IMR-90 (cell line): ENCODE measurements around the gene RASAL1. TPM values are rescaled to one million over a fixed set of nuclear protein-coding genes. Genes with fewer than 3 reads are reported as not detected.

ENCODE experiments used
- ATAC-seq: fragments of 200-7000 bp; cut with Tn5 transposase; 2 replicates; pipeline ENCODE4 v1.9.1; 2020; ENCODE audit warnings: low read depth, mild to moderate bottlenecking, moderate library complexity
- BruUV-seq: library from RNA; stranded (reverse); fragments of 400-500 nt; replicated peaks from 2 replicates; lab custom pipeline; 2021; lab: Mats Ljungman, UMichigan
- CTCF ChIA-PET: fragments of 300-600 bp; formaldehyde crosslinking; extraction: SDS; loops from one replicate; lab custom pipeline; 2021; ENCODE audit warnings: antibody characterized with exemption; lab: Yijun Ruan, JAX
- POLR2A ChIA-PET: fragments of 300-600 bp; sonication (Branson Sonifier 250); formaldehyde crosslinking; loops from one replicate; lab custom pipeline; 2022; ENCODE audit warnings: antibody characterized with exemption; ENCODE audit not compliant: unreplicated experiment; lab: Charles Lee
- DNase-seq: peaks from one replicate; pipeline ENCODE4 v3.0.0; 2013
- H2AFZ ChIP-seq: replicated peaks from 2 replicates; pipeline ENCODE3; 2013; ENCODE audit warnings: low read length, mild to moderate bottlenecking; ENCODE audit not compliant: poor library complexity
- H2AK5ac ChIP-seq: 2 replicates; pipeline ENCODE4 v1.6.1; 2013; ENCODE audit warnings: low read depth, low read length, inconsistent platforms
- H2AK9ac ChIP-seq: replicated peaks from 2 replicates; pipeline ENCODE3; 2013; ENCODE audit warnings: mild to moderate bottlenecking, low read depth, low read length, moderate library complexity; ENCODE audit not compliant: poor library complexity
- H2BK120ac ChIP-seq: 2 replicates; pipeline ENCODE4 v1.6.1; 2013; ENCODE audit warnings: low read depth, low read length, inconsistent platforms
- H2BK15ac ChIP-seq: 3 replicates; pipeline ENCODE4 v1.6.1; 2013; ENCODE audit warnings: low read depth, low read length, inconsistent platforms
- H2BK20ac ChIP-seq: 2 replicates; pipeline ENCODE4 v1.6.1; 2013; ENCODE audit warnings: low read depth, mild to moderate bottlenecking, inconsistent platforms, low read length, moderate library complexity
- H2BK5ac ChIP-seq: 2 replicates; pipeline ENCODE4 v1.6.1; 2013; ENCODE audit warnings: mild to moderate bottlenecking, low read depth, low read length, inconsistent platforms; ENCODE audit not compliant: poor library complexity, severe bottlenecking
- H3K14ac ChIP-seq: replicated peaks from 2 replicates; pipeline ENCODE4 v1.6.1; 2013; ENCODE audit warnings: low read depth, low read length, inconsistent platforms
- H3K18ac ChIP-seq: 2 replicates; pipeline ENCODE4 v1.6.1; 2013; ENCODE audit warnings: low read depth, low read length, control low read depth
- H3K23ac ChIP-seq: 2 replicates; pipeline ENCODE4 v1.6.1; 2013; ENCODE audit warnings: low read depth, low read length, inconsistent platforms
- H3K27ac ChIP-seq: 2 replicates; pipeline ENCODE4 v1.5.1; 2013; ENCODE audit warnings: mild to moderate bottlenecking, control low read depth, low read length; ENCODE audit not compliant: insufficient read depth
- H3K27me3 ChIP-seq: 2 replicates; pipeline ENCODE4 v1.6.1; 2013; ENCODE audit warnings: low read length; ENCODE audit not compliant: control insufficient read depth, insufficient read depth
- H3K36me3 ChIP-seq: 2 replicates; pipeline ENCODE4 v1.6.1; 2013; ENCODE audit warnings: low read length, mixed read lengths; ENCODE audit not compliant: control insufficient read depth, insufficient read depth
- H3K4ac ChIP-seq: 2 replicates; pipeline ENCODE4 v1.6.1; 2013; ENCODE audit warnings: low read depth, low read length, inconsistent platforms
- H3K4me1 ChIP-seq: 2 replicates; pipeline ENCODE4 v1.6.1; 2013; ENCODE audit warnings: low read length, mixed read lengths; ENCODE audit not compliant: control insufficient read depth, insufficient read depth
- H3K4me2 ChIP-seq: 2 replicates; pipeline ENCODE4 v1.6.1; 2013; ENCODE audit warnings: low read depth, mild to moderate bottlenecking, control low read depth, low read length, moderate library complexity
- H3K4me3 ChIP-seq: 2 replicates; pipeline ENCODE4 v1.5.1; 2013; ENCODE audit warnings: low read depth, mild to moderate bottlenecking, control low read depth, low read length, moderate library complexity; ENCODE audit not compliant: insufficient read depth
- H3K56ac ChIP-seq: 2 replicates; pipeline ENCODE4 v1.6.1; 2013; ENCODE audit warnings: low read length, inconsistent platforms; ENCODE audit not compliant: insufficient read depth; ENCODE audit errors: extremely low read depth
- H3K79me1 ChIP-seq, 2 experiments: 2 replicates each; pipeline ENCODE4 v1.6.1; 2013; ENCODE audit warnings: low read length in 2 of 2, inconsistent platforms in 1 of 2, low read depth in 1 of 2
- H3K9ac ChIP-seq: 2 replicates; pipeline ENCODE4 v1.6.1; 2013; ENCODE audit warnings: low read depth, low read length, control low read depth
- H3K9me1 ChIP-seq: 2 replicates; pipeline ENCODE4 v1.6.1; 2013; ENCODE audit warnings: low read length, inconsistent platforms; ENCODE audit not compliant: insufficient read depth
- H3K9me3 ChIP-seq: 2 replicates; pipeline ENCODE4 v1.6.1; 2013; ENCODE audit warnings: low read length; ENCODE audit not compliant: control insufficient read depth, insufficient read depth
- H4K20me1 ChIP-seq: 2 replicates; pipeline ENCODE4 v1.6.1; 2013; ENCODE audit warnings: low read length, inconsistent platforms; ENCODE audit not compliant: insufficient read depth
- H4K5ac ChIP-seq: 2 replicates; pipeline ENCODE4 v1.6.1; 2013; ENCODE audit warnings: mild to moderate bottlenecking, low read depth, low read length, control low read depth
- H4K8ac ChIP-seq, 2 experiments: 2 replicates each; pipeline ENCODE4 v1.6.1; 2013; ENCODE audit warnings: low read depth in 2 of 2, low read length in 2 of 2, control low read depth in 1 of 2, inconsistent platforms in 1 of 2
- H4K91ac ChIP-seq: 2 replicates; pipeline ENCODE4 v1.6.1; 2013; ENCODE audit warnings: low read depth, low read length, inconsistent platforms; ENCODE audit not compliant: insufficient read depth
- CEBPB ChIP-seq: IDR thresholded peaks from 2 replicates; pipeline ENCODE4 v1.6.1; 2012; ENCODE audit warnings: low read depth, low read length, improper control_type of control experiment
- CTCF ChIP-seq: conservative IDR thresholded peaks from 2 replicates; pipeline ENCODE4 v1.5.1; 2012; ENCODE audit warnings: mild to moderate bottlenecking, low read depth, low read length, improper control_type of control experiment
- FOS ChIP-seq: fragments of 150-350 bp; IDR thresholded peaks from 2 replicates; pipeline ENCODE4 v1.6.1; 2016; ENCODE audit warnings: low read depth, low read length
- MAZ ChIP-seq: IDR thresholded peaks from 2 replicates; pipeline ENCODE4 v1.6.1; 2012; ENCODE audit warnings: low read depth, mild to moderate bottlenecking, low read length, improper control_type of control experiment, moderate library complexity, borderline replicate concordance
- MXI1 ChIP-seq: IDR thresholded peaks from 2 replicates; pipeline ENCODE4 v1.6.1; 2012; ENCODE audit warnings: low read depth, mild to moderate bottlenecking, low read length, moderate library complexity, borderline replicate concordance
- RAD21 ChIP-seq: IDR thresholded peaks from 2 replicates; pipeline ENCODE4 v1.6.1; 2012; ENCODE audit warnings: low read length, improper control_type of control experiment
- RCOR1 ChIP-seq: IDR thresholded peaks from 2 replicates; pipeline ENCODE4 v1.6.1; 2012; ENCODE audit warnings: mild to moderate bottlenecking, low read length, improper control_type of control experiment; ENCODE audit not compliant: insufficient replicate concordance
- RFX5 ChIP-seq: IDR thresholded peaks from 2 replicates; pipeline ENCODE4 v1.8.0; 2012; ENCODE audit warnings: low read depth, mild to moderate bottlenecking, low read length, moderate library complexity
- SMC3 ChIP-seq: fragments of 150-350 bp; IDR thresholded peaks from 2 replicates; pipeline ENCODE4 v1.6.1; 2016; ENCODE audit warnings: low read depth, mild to moderate bottlenecking, antibody characterized with exemption, low read length, moderate library complexity
- USF2 ChIP-seq: fragments of 150-350 bp; IDR thresholded peaks from 2 replicates; pipeline ENCODE4 v1.6.1; 2017; ENCODE audit warnings: mild to moderate bottlenecking, antibody characterized with exemption, low read length, low read depth
- WGBS, 2 experiments: methylation state at CpG; one replicate each; pipeline versions ENCODE4 v1.1.5 to v1.1.7; 2013; ENCODE audit warnings: missing lambda C conversion rate in 2 of 2; ENCODE audit not compliant: insufficient read length in 1 of 2; ENCODE audit errors: extremely low coverage in 2 of 2; 5-methylcytosine and 5-hydroxymethylcytosine counted together
- dilution Hi-C: fragments of 300-500 bp; cut with HindIII; formaldehyde crosslinking; loops from one replicate; pipeline ENCODE4 v1.14.3; 2018; ENCODE audit warnings: low sequenced_read_pairs; ENCODE audit not compliant: unreplicated experiment
- in situ Hi-C: fragments of 300-500 bp; cut with MboI; formaldehyde crosslinking; loops from 3 replicates; pipeline ENCODE4 v1.14.3; 2019; ENCODE audit warnings: low sequenced_read_pairs, inconsistent platforms, mixed read lengths
- intact Hi-C: fragments of 100-400 bp; cut with micrococcal nuclease; formaldehyde crosslinking; loops from 2 replicates; pipeline ENCODE4 v1.10.0; 2022
- polyA plus RNA-seq, 3 experiments: library from polyadenylated mRNA; depleted of rRNA; stranded (reverse); fragments of >200 nt; gene quantifications; 2 replicates each; pipeline ENCODE4 v1.2.3, GENCODE V29; 2012; ENCODE audit warnings: low replicate concordance in 1 of 3
- total RNA-seq: library from RNA; depleted of rRNA; stranded (reverse); fragments of >200 nt; gene quantifications from 2 replicates; pipeline ENCODE4 v1.2.3, GENCODE V29; 2012

The RASAL1 gene
- total and polyA plus RNA-seq, 2 of the 4 experiments (the other 2 are of a cell fraction): not detected

- no peak overlapping the region for H3K27ac ChIP-seq
- ATAC-seq (no peak), DNase-seq (no peak)
- H3K18ac ChIP-seq: no peak overlapping the region
- no peaks in the 10 kb centered on the region for H3K36me3 ChIP-seq
- H4K8ac ChIP-seq: no peak overlapping the region
- H2BK15ac ChIP-seq: no peak overlapping the region
- WGBS, 2 experiments: no CpG with 5 or more reads among the region's 1 CpG
- H4K5ac ChIP-seq: no peak overlapping the region
- H3K4ac ChIP-seq: no peak overlapping the region
- no peak overlapping the region for H2AK5ac ChIP-seq
- H2BK120ac ChIP-seq: no peak overlapping the region
- dilution Hi-C loops (no loop called here), in situ Hi-C loops (no loop called here), intact Hi-C loops (no loop called here)
- H3K9ac ChIP-seq: no peak overlapping the region
- no peak overlapping the region for H2AK9ac ChIP-seq
- H3K4me1 ChIP-seq: no peaks in the 10 kb centered on the region
- no TSS peak for BruUV-seq
- no peak overlapping the region for H3K4me2 ChIP-seq
- H3K56ac ChIP-seq: no peak overlapping the region
- no peak overlapping the region for H2BK5ac ChIP-seq
- H3K9me3 ChIP-seq: no peaks in the 10 kb centered on the region
- H3K14ac ChIP-seq: no peak overlapping the region
- no peak overlapping the region for H2BK20ac ChIP-seq
- H4K20me1 ChIP-seq: no peaks in the 10 kb centered on the region
- TF ChIP-seq RFX5 (no peak), CEBPB (no peak), FOS (no peak), CTCF (no peak), RCOR1 (no peak), USF2 (no peak), MAZ (no peak), SMC3 (no peak), RAD21 (no peak), MXI1 (no peak)
- H3K9me1 ChIP-seq: no peaks in the 10 kb centered on the region
- H4K91ac ChIP-seq: no peak overlapping the region
- H2AFZ ChIP-seq: no peak overlapping the region
- ChIA-PET POLR2A (no interaction called here), CTCF (no interaction called here)
- no peak overlapping the region for H3K23ac ChIP-seq
- H3K79me1 ChIP-seq: no peaks in the 10 kb centered on the region
- H3K27me3 ChIP-seq: no peaks in the 10 kb centered on the region; the same call in 1 of the 2 replicates
- no peak overlapping the region for H3K4me3 ChIP-seq
Observed at GRCh38 chr12:113118142-113118541, 17.4 kb downstream of the RASAL1 start.
